ENCODE results near the gene CFB. TPM values are rescaled to one million over a fixed set of nuclear protein-coding genes. Genes with fewer than 3 reads are reported as not detected.
"Not testable (repeated sequence)": the region's sequence is repeated elsewhere in the genome, so short reads cannot be mapped to it uniquely, and the experiment has no call there.

Gene CFB
- total and polyA plus RNA-seq, 3 experiments from 2014 or later, result 0.31 to 0.83 (median 0.40) TPM

- Mint-ChIP-seq H3K36me3 (peaks cover 0 to 65% (median 9%) of the 10 kb centered on the region in 3 donors), H3K9me3 (no peaks in the 10 kb centered on the region), H3K27ac (peak overlapping the region; percentile 100), H3K27me3 (peaks cover 0 to 10% of the 10 kb centered on the region in 2 donors), H3K4me1 (peaks cover 32 to 49% (median 43%) of the 10 kb centered on the region in 3 donors), H3K4me3 (peak overlapping the region; percentile 87 to 99 (median 98))
- H3K4me1 ChIP-seq (ENCODE audit: insufficient read depth, low read length), result peaks cover 30% of the 10 kb centered on the region
- no peaks in the 10 kb centered on the region for H3K9me3 ChIP-seq (ENCODE audit: low read length)
- no peaks in the 10 kb centered on the region for H3K27me3 ChIP-seq (ENCODE audit: insufficient read depth, low read length, poor library complexity, severe bottlenecking)
- POLR2A ChIA-PET, result interaction anchor here (1.8 to 6.3 kb wide), 3 partner anchors 13 to 268 kb away, joined by 6 to 71 read pairs (median 7); partner anchors contain the start of genes ABHD16A, EHMT2, NELFE and SKIC2
- no peak overlapping the region for H3K4me3 ChIP-seq (ENCODE audit: low read length)
- peak in 1 of 5 donors; percentile 52 for DNase-seq
- H3K36me3 ChIP-seq (ENCODE audit: insufficient read depth, low read length), result peaks cover 34% of the 10 kb centered on the region
- CTCF ChIA-PET, result interaction anchor here (0.8 to 1.9 kb wide), 3 partner anchors 11 to 18 kb away, joined by 3 to 8 read pairs (median 4); partner anchors contain the start of gene SKIC2
- H3K27ac ChIP-seq (ENCODE audit: low read depth, low read length), result peak overlapping the region; percentile 100
Observed at GRCh38 chr6:31970604-31971271, 24.8 kb downstream of the CFB start.

GRCh38 chr6:31971279-31971992 is 25.5 kb downstream of the CFB start:
- H3K4me3 ChIP-seq (ENCODE audit: low read length), result peak overlapping the region; percentile 93
- H3K4me1 ChIP-seq (ENCODE audit: insufficient read depth, low read length), result peaks cover 30% of the 10 kb centered on the region
- peaks cover 28% of the 10 kb centered on the region for H3K36me3 ChIP-seq (ENCODE audit: insufficient read depth, low read length)
- peak overlapping the region; percentile 100 for H3K27ac Mint-ChIP-seq
- CTCF ChIA-PET, result interaction anchor here (0.7 to 1.9 kb wide), 4 partner anchors 10 to 20 kb away, joined by 3 to 8 read pairs (median 3); partner anchors contain the start of gene SKIC2
- peak overlapping the region; percentile 97 to 99 (median 98) for H3K4me3 Mint-ChIP-seq
- peaks cover 0 to 58% (median 9%) of the 10 kb centered on the region in 3 donors for H3K36me3 Mint-ChIP-seq
- peak overlapping the region; percentile 100 for H3K27ac ChIP-seq (ENCODE audit: low read depth, low read length)
- H3K27me3 ChIP-seq (ENCODE audit: insufficient read depth, low read length, poor library complexity, severe bottlenecking), result no peaks in the 10 kb centered on the region
- H3K27me3 Mint-ChIP-seq, result peaks cover 0 to 10% of the 10 kb centered on the region in 2 donors
- H3K9me3 Mint-ChIP-seq, result no peaks in the 10 kb centered on the region
- H3K4me1 Mint-ChIP-seq, result peaks cover 32 to 49% (median 43%) of the 10 kb centered on the region in 3 donors
- no peaks in the 10 kb centered on the region for H3K9me3 ChIP-seq (ENCODE audit: low read length)
- POLR2A ChIA-PET, result interaction anchor here (0.7 to 6.3 kb wide), 10 partner anchors 13 to 1905 kb away, joined by 3 to 71 read pairs (median 3); partner anchors contain the start of genes ABHD16A, C6orf47, CSNK2B and EHMT2
- peak in 1 of 5 donors; percentile 45 for DNase-seq

GRCh38 chr6:31971993-31972708 is 26.3 kb downstream of the CFB start, which contains the start of gene DXO:
TSS of gene DXO (minus strand) at chr6:31972138. CDS start at chr6:31971675, 463 bp downstream.
- Mint-ChIP-seq H3K27ac (peak within 1 kb of the TSS; percentile 100), H3K4me1 (peaks cover 34 to 49% (median 43%) of the 10 kb centered on the region in 3 donors), H3K9me3 (no peaks in the 10 kb centered on the region), H3K36me3 (peaks cover 0 to 54% (median 11%) of the 10 kb centered on the region in 3 donors), H3K4me3 (peak within 1 kb of the TSS; percentile 97 to 99 (median 98)), H3K27me3 (peaks cover 0 to 10% of the 10 kb centered on the region in 2 donors)
- peak within 1 kb of the TSS; percentile 100 for H3K27ac ChIP-seq (ENCODE audit: low read depth, low read length)
- H3K36me3 ChIP-seq (ENCODE audit: insufficient read depth, low read length), result peaks cover 20% of the 10 kb centered on the region
- peak within 1 kb of the TSS; percentile 93 for H3K4me3 ChIP-seq (ENCODE audit: low read length)
- no peaks in the 10 kb centered on the region for H3K9me3 ChIP-seq (ENCODE audit: low read length)
- POLR2A ChIA-PET, result interaction anchor here (0.7 to 6.3 kb wide), 11 partner anchors 14 to 1906 kb away, joined by 3 to 71 read pairs (median 3); partner anchors contain the start of genes ABHD16A, C6orf47, CSNK2B and EHMT2
- no peaks in the 10 kb centered on the region for H3K27me3 ChIP-seq (ENCODE audit: insufficient read depth, low read length, poor library complexity, severe bottlenecking)
- peak; percentile 97 to 100 (median 98) for DNase-seq
- CTCF ChIA-PET, result interaction anchor here (0.7 to 1.9 kb wide), 4 partner anchors 11 to 21 kb away, joined by 3 to 8 read pairs (median 4); partner anchors contain the start of gene SKIC2
- H3K4me1 ChIP-seq (ENCODE audit: insufficient read depth, low read length), result peaks cover 30% of the 10 kb centered on the region

GRCh38 chr6:31972709-31973350 is 26.9 kb downstream of the CFB start:
- no peaks in the 10 kb centered on the region for H3K27me3 ChIP-seq (ENCODE audit: insufficient read depth, low read length, poor library complexity, severe bottlenecking)
- peaks cover 14% of the 10 kb centered on the region for H3K36me3 ChIP-seq (ENCODE audit: insufficient read depth, low read length)
- H3K4me3 ChIP-seq (ENCODE audit: low read length), result peak overlapping the region; percentile 93
- peaks cover 0 to 10% of the 10 kb centered on the region in 2 donors for H3K27me3 Mint-ChIP-seq
- peaks cover 30% of the 10 kb centered on the region for H3K4me1 ChIP-seq (ENCODE audit: insufficient read depth, low read length)
- CTCF ChIA-PET, result interaction anchor here (1.2 to 1.4 kb wide), 2 partner anchors 20 to 22 kb away, joined by 3 to 6 read pairs; no protein-coding TSS in a partner anchor
- H3K27ac ChIP-seq (ENCODE audit: low read depth, low read length), result peak overlapping the region; percentile 100
- H3K36me3 Mint-ChIP-seq, result peaks cover 0 to 47% (median 7%) of the 10 kb centered on the region in 3 donors
- H3K9me3 Mint-ChIP-seq, result no peaks in the 10 kb centered on the region
- POLR2A ChIA-PET, result interaction anchor here (0.7 to 6.3 kb wide), 5 partner anchors 15 to 312 kb away, joined by 3 to 71 read pairs (median 3); partner anchors contain the start of genes ABHD16A, C6orf47, HSPA1A and HSPA1L
- H3K9me3 ChIP-seq (ENCODE audit: low read length), result no peaks in the 10 kb centered on the region
- peak overlapping the region; percentile 97 to 99 (median 98) for H3K4me3 Mint-ChIP-seq
- DNase-seq, result no peak
- H3K4me1 Mint-ChIP-seq, result peaks cover 34 to 49% (median 43%) of the 10 kb centered on the region in 3 donors
- H3K27ac Mint-ChIP-seq, result peak overlapping the region; percentile 100

GRCh38 chr6:31976065-31976464 is 30.2 kb downstream of the CFB start:
- H3K9me3 Mint-ChIP-seq; H3K27ac Mint-ChIP-seq; H3K27ac ChIP-seq (ENCODE audit: low read depth, low read length); POLR2A ChIA-PET; H3K27me3 ChIP-seq (ENCODE audit: insufficient read depth, low read length, poor library complexity, severe bottlenecking); H3K27me3 Mint-ChIP-seq; H3K36me3 ChIP-seq (ENCODE audit: insufficient read depth, low read length); H3K4me3 ChIP-seq (ENCODE audit: low read length); H3K4me3 Mint-ChIP-seq; CTCF ChIA-PET; H3K9me3 ChIP-seq (ENCODE audit: low read length): not testable (repeated sequence)
- peaks cover 25 to 42% (median 37%) of the 10 kb centered on the region in 3 donors for H3K4me1 Mint-ChIP-seq
- peak in 1 of 5 donors; percentile 46 for DNase-seq
- peaks cover 36% of the 10 kb centered on the region for H3K4me1 ChIP-seq (ENCODE audit: insufficient read depth, low read length)
- peaks cover 0 to 28% (median 7%) of the 10 kb centered on the region in 3 donors for H3K36me3 Mint-ChIP-seq

- peak overlapping the region in 1 of 8 donors; percentile 71 for H3K27ac Mint-ChIP-seq
- peaks cover 26% of the 10 kb centered on the region for H3K4me1 ChIP-seq (ENCODE audit: insufficient read depth, low read length)
- POLR2A ChIA-PET, result no interaction called here
- H3K27ac ChIP-seq (ENCODE audit: low read depth, low read length), result no peak overlapping the region
- H3K36me3 Mint-ChIP-seq, result peaks cover 0 to 15% (median 7%) of the 10 kb centered on the region in 3 donors
- no peak for DNase-seq
- H3K27me3 Mint-ChIP-seq, result no peaks in the 10 kb centered on the region
- no peaks in the 10 kb centered on the region for H3K9me3 ChIP-seq (ENCODE audit: low read length)
- CTCF ChIA-PET, result no interaction called here
- peaks cover 11 to 24% (median 18%) of the 10 kb centered on the region in 3 donors for H3K4me1 Mint-ChIP-seq
- no peaks in the 10 kb centered on the region for H3K9me3 Mint-ChIP-seq
- H3K27me3 ChIP-seq (ENCODE audit: insufficient read depth, low read length, poor library complexity, severe bottlenecking), result no peaks in the 10 kb centered on the region
- H3K4me3 ChIP-seq (ENCODE audit: low read length), result no peak overlapping the region
- H3K4me3 Mint-ChIP-seq, result no peak overlapping the region
- no peaks in the 10 kb centered on the region for H3K36me3 ChIP-seq (ENCODE audit: insufficient read depth, low read length)
Observed at GRCh38 chr6:31977816-31978431, 32.0 kb downstream of the CFB start.

Data from CD8-positive, alpha-beta memory T cell (primary cell).